GM12892 (cell line): Measurements from ENCODE around the gene ZNF710.

ENCODE experiments used
- POLR2A ChIP-seq: IDR thresholded peaks from 2 replicates; pipeline ENCODE4 v1.6.1; 2011; ENCODE audit warnings: low read depth, low read length, control low read depth
- POLR2AphosphoS5 ChIP-seq: IDR thresholded peaks from 2 replicates; pipeline ENCODE4 v1.6.1; 2011; ENCODE audit warnings: low read depth, low read length, control low read depth

DNA sequence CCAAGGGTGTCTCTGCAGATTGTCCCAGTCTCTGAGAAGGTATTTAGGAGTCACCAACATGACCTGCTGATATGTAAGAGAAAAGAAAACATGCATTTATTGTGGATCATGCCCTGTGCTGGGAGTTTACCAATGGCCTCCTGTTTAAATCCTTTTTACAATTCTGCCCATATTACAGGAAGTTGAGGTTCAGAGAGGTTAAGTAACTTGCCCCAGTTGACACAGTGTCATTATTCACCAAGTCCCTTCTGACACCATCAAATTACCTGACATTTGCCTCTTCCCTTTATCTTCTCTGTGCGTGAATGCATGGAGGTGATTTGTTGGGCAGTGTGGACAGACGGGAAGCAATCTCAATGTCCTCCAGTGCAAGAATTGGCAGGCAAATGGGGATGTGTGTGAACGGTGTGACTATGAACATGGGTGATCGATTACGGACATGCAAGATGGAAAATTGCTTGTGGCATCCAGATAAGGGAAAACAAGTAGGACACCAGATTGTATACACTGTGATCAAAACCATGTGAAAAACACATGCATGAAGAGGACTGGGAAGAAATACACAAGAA lies 27.3 kb downstream of the ZNF710 start:
- TF ChIP-seq POLR2A (no peak), POLR2AphosphoS5 (no peak)
